Caco-2 (cell line): ENCODE results near the gene KRABD2.
"Not testable (repeated sequence)": the region's sequence is repeated elsewhere in the genome, so short reads cannot be mapped to it uniquely, and the experiment has no call there.

Experiments
- BruUV-seq: library from RNA; stranded (reverse); fragments of 400-500 nt; replicated peaks from 2 replicates; lab custom pipeline; 2021; lab: Mats Ljungman, UMichigan
- CTCF ChIA-PET: fragments of 300-600 bp; sonication (Branson Sonifier 250); formaldehyde crosslinking; loops from one replicate; lab custom pipeline; 2022; ENCODE audit warnings: antibody characterized with exemption; lab: Charles Lee
- POLR2A ChIA-PET: fragments of 300-600 bp; sonication (Branson Sonifier 250); formaldehyde crosslinking; loops from one replicate; lab custom pipeline; 2022; ENCODE audit warnings: antibody characterized with exemption; lab: Charles Lee
- DNase-seq, 2 experiments: peaks; one replicate each; pipeline versions ENCODE4 v3.0.0 to v3.0.0-alpha.2; 2020 to 2022
- H3K27me3 ChIP-seq: replicated peaks from 2 replicates; pipeline ENCODE4 v1.6.0; 2011; ENCODE audit warnings: low read length; ENCODE audit not compliant: control insufficient read depth, insufficient read depth
- H3K36me3 ChIP-seq: 2 replicates; pipeline ENCODE4 v1.5.1; 2011; ENCODE audit warnings: low read length; ENCODE audit not compliant: control insufficient read depth, insufficient read depth
- H3K4me1 ChIP-seq: fragments of 250-450 bp; sonication (Bioruptor Pico); 2 replicates; pipeline ENCODE4 v1.5.1; 2020; ENCODE audit warnings: mild to moderate bottlenecking
- H3K4me3 ChIP-seq: 2 replicates; pipeline ENCODE4 v1.5.1; 2011; ENCODE audit warnings: low read depth, mild to moderate bottlenecking, control low read depth, low read length
- H3K9me3 ChIP-seq: fragments of 250-450 bp; sonication (Bioruptor Pico); 2 replicates; pipeline ENCODE4 v1.5.1; 2020; ENCODE audit warnings: mild to moderate bottlenecking, moderate library complexity
- H3K27ac Mint-ChIP-seq: one replicate; pipeline ENCODE4 v1.8.0; 2022; ENCODE audit warnings: mixed read lengths; ENCODE audit not compliant: unreplicated experiment
- H3K27me3 Mint-ChIP-seq: one replicate; pipeline ENCODE4 v1.8.0; 2022; ENCODE audit warnings: mixed read lengths; ENCODE audit not compliant: insufficient read depth, unreplicated experiment
- H3K36me3 Mint-ChIP-seq: one replicate; pipeline ENCODE4 v1.8.0; 2022; ENCODE audit warnings: mild to moderate bottlenecking, mixed read lengths; ENCODE audit not compliant: insufficient read depth, unreplicated experiment
- H3K4me1 Mint-ChIP-seq: one replicate; pipeline ENCODE4 v1.8.0; 2022; ENCODE audit warnings: low read depth, mixed read lengths; ENCODE audit not compliant: unreplicated experiment
- H3K4me3 Mint-ChIP-seq: one replicate; pipeline ENCODE4 v1.8.0; 2022; ENCODE audit warnings: mild to moderate bottlenecking, moderate library complexity, mixed read lengths; ENCODE audit not compliant: unreplicated experiment
- H3K9me3 Mint-ChIP-seq: one replicate; pipeline ENCODE4 v1.8.0; 2022; ENCODE audit warnings: mixed read lengths; ENCODE audit not compliant: unreplicated experiment
- intact Hi-C: fragments of 100-400 bp; cut with micrococcal nuclease; formaldehyde crosslinking; loops from one replicate; pipeline ENCODE4 v1.10.0; 2022; ENCODE audit not compliant: unreplicated experiment
- TF ChIP-seq, protein P1 (sequence below), 2 experiments: fragments of 200-600 bp in 1 of 2; IDR thresholded peaks; 1 replicate in 1 of 2; 2 replicates in 1 of 2; pipeline versions ENCODE4 v1.5.1 to v1.8.0; 2011 to 2022; ENCODE audit warnings: antibody characterized with exemption in 1 of 2, control low read depth in 1 of 2, inconsistent platforms in 1 of 2, low read depth in 1 of 2, low read length in 1 of 2, mild to moderate bottlenecking in 1 of 2, moderate library complexity in 1 of 2; ENCODE audit not compliant: insufficient read depth in 1 of 2, severe bottlenecking in 1 of 2, unreplicated experiment in 1 of 2

KRABD2 gene

DNA sequence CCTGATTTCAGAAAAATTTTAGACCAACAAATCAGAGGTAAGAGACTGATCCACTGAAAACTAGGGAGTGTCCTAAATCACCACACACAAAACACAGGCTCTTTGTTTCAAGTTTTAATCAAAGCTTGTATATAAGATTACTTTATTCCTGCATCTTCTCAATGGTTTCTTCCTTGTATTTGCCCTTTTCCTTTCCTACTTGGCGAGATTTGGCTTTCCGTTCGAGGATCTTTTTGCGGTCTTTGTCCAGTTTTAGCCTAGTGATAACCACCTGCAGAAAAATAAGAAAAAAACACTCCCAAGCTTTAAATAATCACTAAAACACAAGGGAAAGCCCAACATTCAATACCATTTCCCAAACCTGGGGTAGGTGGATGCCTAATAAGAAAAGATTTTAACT lies 918 bp upstream of the KRABD2 start:
- Histone ChIP-seq H3K4me3 (no peak overlapping the region), H3K9me3 (no peaks in the 10 kb centered on the region), H3K27me3 (no peaks in the 10 kb centered on the region), H3K36me3 (no peaks in the 10 kb centered on the region; the same call in 1 of the 2 replicates), H3K4me1 (no peaks in the 10 kb centered on the region)
- ChIA-PET POLR2A (no interaction called here), CTCF (no interaction called here)
- Mint-ChIP-seq H3K4me3 (no peak overlapping the region), H3K9me3 (no peaks in the 10 kb centered on the region), H3K4me1 (no peaks in the 10 kb centered on the region), H3K27me3 (no peaks in the 10 kb centered on the region), H3K27ac (no peak overlapping the region), H3K36me3 (peaks cover 68% of the 10 kb centered on the region)
- intact Hi-C loops, result no loop called here
- TF ChIP-seq, protein P1, sequence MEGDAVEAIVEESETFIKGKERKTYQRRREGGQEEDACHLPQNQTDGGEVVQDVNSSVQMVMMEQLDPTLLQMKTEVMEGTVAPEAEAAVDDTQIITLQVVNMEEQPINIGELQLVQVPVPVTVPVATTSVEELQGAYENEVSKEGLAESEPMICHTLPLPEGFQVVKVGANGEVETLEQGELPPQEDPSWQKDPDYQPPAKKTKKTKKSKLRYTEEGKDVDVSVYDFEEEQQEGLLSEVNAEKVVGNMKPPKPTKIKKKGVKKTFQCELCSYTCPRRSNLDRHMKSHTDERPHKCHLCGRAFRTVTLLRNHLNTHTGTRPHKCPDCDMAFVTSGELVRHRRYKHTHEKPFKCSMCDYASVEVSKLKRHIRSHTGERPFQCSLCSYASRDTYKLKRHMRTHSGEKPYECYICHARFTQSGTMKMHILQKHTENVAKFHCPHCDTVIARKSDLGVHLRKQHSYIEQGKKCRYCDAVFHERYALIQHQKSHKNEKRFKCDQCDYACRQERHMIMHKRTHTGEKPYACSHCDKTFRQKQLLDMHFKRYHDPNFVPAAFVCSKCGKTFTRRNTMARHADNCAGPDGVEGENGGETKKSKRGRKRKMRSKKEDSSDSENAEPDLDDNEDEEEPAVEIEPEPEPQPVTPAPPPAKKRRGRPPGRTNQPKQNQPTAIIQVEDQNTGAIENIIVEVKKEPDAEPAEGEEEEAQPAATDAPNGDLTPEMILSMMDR (IDR thresholded peaks at IDR 0.05; ENCODE audit: insufficient read depth in 1 of 2, low read depth in 1 of 2, low read length in 1 of 2, severe bottlenecking in 1 of 2, unreplicated experiment in 1 of 2), result no peak
- no TSS peak for BruUV-seq
- DNase-seq, result no peak

DNA sequence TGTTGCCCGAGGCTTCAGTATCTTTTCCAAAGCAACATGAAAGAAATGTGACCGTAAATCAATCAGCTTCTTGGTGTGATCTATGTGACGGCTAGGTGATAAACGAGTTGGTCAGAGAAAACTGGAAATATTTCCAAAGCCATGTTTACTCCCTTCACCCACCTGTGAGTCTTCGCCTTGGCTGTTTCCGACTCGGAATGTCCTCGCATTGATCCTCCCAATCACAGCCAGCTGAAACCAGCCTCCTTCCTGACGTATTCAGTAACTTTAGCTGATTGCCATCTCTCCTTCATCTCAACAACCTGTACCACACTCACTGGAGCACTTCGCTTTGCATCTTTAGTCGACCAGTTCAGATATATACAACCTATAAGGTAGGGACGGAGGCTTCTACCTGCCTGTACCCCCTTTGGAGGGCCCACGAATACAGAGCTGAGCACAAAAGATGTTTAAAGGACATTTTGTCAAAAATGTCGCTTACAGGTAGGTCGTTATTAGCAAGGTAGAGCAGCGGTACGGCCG lies 705 bp downstream of the KRABD2 start:
- no peaks in the 10 kb centered on the region; the same call in 1 of the 2 replicates for H3K36me3 ChIP-seq
- H3K27me3 Mint-ChIP-seq, result no peaks in the 10 kb centered on the region
- no peak for DNase-seq
- no peaks in the 10 kb centered on the region for H3K4me1 Mint-ChIP-seq
- H3K4me1 ChIP-seq, result no peaks in the 10 kb centered on the region
- no peaks in the 10 kb centered on the region for H3K9me3 ChIP-seq
- H3K4me3 ChIP-seq, result peak overlapping the region; percentile 40
- CTCF ChIA-PET, result interaction anchor here (0.7 to 1.1 kb wide), 2 partner anchors 8 to 41 kb away, joined by 3 to 4 read pairs; no protein-coding TSS in a partner anchor
- intact Hi-C loops, result no loop called here
- TF ChIP-seq, protein P1 (IDR thresholded peaks at IDR 0.05; ENCODE audit: insufficient read depth in 1 of 2, low read depth in 1 of 2, low read length in 1 of 2, severe bottlenecking in 1 of 2, unreplicated experiment in 1 of 2), result no peak
- POLR2A ChIA-PET, result interaction anchor here (0.6 kb wide), 2 partner anchors 45 to 219 kb away, joined by 4 to 7 read pairs; no protein-coding TSS in a partner anchor
- peak overlapping the region; percentile 68 for H3K4me3 Mint-ChIP-seq
- no peaks in the 10 kb centered on the region for H3K9me3 Mint-ChIP-seq
- H3K27me3 ChIP-seq, result no peaks in the 10 kb centered on the region
- H3K27ac Mint-ChIP-seq, result peak overlapping the region; percentile 50
- H3K36me3 Mint-ChIP-seq, result peaks cover 55% of the 10 kb centered on the region
- BruUV-seq, result no TSS peak

DNA sequence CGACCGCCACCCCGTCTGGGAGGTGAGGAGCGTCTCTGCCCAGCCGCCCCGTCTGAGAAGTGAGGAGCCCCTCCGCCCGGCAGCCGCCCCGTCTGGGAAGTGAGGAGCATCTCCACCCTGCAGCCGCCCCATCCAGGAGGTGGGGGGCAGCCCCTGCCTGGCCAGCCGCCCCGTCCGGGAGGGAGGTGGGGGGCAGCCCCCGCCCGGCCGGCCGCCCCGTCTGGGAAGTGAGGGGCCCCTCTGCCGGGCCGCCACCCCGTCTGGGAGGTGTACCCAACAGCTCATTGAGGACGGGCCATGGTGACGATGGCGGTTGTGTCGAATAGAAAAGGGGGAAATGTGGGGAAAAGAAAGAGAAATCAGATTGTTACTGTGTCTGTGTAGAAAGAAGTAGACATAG lies 2.6 kb downstream of the KRABD2 start:
- H3K9me3 Mint-ChIP-seq, DNase-seq, H3K9me3 ChIP-seq, H3K27ac Mint-ChIP-seq, CTCF ChIA-PET, H3K27me3 Mint-ChIP-seq, POLR2A ChIA-PET, H3K4me1 Mint-ChIP-seq, BruUV-seq, H3K4me3 ChIP-seq, H3K4me1 ChIP-seq, intact Hi-C loops, H3K36me3 ChIP-seq, H3K27me3 ChIP-seq, H3K4me3 Mint-ChIP-seq: not testable (repeated sequence)
- H3K36me3 Mint-ChIP-seq, result peaks cover 41% of the 10 kb centered on the region
